GM12801 (cell line): ENCODE measurements around the gene ADISSP.

Experiments used
- CTCF ChIP-seq: IDR thresholded peaks from one replicate; pipeline ENCODE4 v1.5.1; 2011; ENCODE audit warnings: control low read depth; ENCODE audit not compliant: insufficient read length; ENCODE audit errors: extremely low read depth

The ADISSP gene

GRCh38 chr20:3801846-3802245 is 34.3 kb upstream of the ADISSP start:
- no peak for TF ChIP-seq CTCF

GRCh38 chr20:3801299-3801698 is 33.7 kb upstream of the ADISSP start:
- no peak for TF ChIP-seq CTCF

- no peak for TF ChIP-seq CTCF
Measured at GRCh38 chr20:3800878-3801260, 33.3 kb upstream of the ADISSP start.

GRCh38 chr20:3800256-3800877 is 32.8 kb upstream of the ADISSP start:
- TF ChIP-seq CTCF = no peak

GRCh38 chr20:3798908-3799248 is 31.3 kb upstream of the ADISSP start:
- TF ChIP-seq CTCF = no peak

- TF ChIP-seq CTCF = no peak
Measured at GRCh38 chr20:3798373-3798768, 30.8 kb upstream of the ADISSP start.

- TF ChIP-seq CTCF = no peak
Measured at GRCh38 chr20:3797592-3798372, 30.2 kb upstream of the ADISSP start.
